LNCAP (cell line): ENCODE results near the gene RBM25.

ENCODE experiments used
- TF ChIP-seq, protein P1 (sequence below): fragments of 450-650 bp; IDR thresholded peaks from 2 replicates; pipeline ENCODE4 v1.5.1; 2017; ENCODE audit warnings: mild to moderate bottlenecking

Gene RBM25

DNA sequence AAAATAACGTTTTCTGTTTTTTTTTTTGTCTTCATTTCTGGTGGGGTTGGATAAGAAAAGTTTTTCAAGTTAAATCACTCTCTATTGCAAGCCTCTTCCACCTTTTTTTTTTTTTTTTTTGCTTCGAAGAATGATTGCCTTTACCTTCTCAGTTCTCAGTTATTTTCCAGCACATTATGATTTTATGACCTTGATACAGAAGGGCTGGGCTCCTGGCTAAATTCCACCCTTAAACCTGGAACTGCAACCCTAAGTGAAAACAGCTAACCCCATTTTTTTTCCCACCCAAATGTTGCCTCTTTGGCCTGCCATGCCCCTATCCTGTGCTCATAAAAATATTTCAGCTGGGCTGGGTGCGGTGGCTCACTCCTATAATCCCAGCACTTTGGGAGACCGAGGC lies 109.4 kb downstream of the RBM25 start:
- TF ChIP-seq, protein P1, sequence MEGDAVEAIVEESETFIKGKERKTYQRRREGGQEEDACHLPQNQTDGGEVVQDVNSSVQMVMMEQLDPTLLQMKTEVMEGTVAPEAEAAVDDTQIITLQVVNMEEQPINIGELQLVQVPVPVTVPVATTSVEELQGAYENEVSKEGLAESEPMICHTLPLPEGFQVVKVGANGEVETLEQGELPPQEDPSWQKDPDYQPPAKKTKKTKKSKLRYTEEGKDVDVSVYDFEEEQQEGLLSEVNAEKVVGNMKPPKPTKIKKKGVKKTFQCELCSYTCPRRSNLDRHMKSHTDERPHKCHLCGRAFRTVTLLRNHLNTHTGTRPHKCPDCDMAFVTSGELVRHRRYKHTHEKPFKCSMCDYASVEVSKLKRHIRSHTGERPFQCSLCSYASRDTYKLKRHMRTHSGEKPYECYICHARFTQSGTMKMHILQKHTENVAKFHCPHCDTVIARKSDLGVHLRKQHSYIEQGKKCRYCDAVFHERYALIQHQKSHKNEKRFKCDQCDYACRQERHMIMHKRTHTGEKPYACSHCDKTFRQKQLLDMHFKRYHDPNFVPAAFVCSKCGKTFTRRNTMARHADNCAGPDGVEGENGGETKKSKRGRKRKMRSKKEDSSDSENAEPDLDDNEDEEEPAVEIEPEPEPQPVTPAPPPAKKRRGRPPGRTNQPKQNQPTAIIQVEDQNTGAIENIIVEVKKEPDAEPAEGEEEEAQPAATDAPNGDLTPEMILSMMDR: no peak

DNA sequence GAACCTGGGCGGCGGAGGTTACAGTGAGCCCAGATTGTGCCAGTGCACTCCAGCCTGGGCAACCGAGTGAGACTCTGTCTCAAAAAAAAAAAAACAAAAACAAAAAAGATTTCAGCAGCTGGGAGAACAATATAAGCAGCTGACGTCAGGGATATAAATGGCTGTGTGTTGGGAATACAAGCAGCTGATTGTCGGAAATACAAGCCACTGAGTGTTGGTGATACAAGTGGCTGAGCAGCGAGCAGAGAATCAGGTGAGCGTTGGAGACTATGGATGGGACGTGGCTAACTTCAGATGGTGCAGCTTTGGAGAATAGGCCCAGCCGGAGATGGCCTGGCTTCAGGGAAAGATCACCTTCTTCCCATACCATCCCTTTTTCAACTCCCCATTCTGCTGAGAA lies 109.9 kb downstream of the RBM25 start:
- TF ChIP-seq, protein P1: no peak

DNA sequence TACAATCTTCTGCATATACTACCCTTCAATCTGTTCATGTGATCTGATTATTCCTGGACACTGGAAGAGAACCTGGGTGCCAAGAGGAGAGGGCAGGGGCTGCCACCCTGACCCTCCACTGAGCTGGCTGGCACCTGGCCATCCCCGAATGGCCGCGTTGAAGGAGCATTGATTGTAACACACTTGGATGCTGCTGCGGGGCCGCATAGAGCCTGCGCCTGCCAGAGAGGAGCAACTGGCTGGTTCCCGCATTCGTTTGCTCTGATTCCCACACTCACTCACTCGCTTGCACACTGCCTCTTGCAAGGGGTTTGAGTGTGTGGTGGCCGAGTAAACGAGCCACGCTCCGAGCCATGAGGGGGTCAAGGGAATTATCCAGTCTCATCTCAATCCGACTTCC lies 110.4 kb downstream of the RBM25 start:
- TF ChIP-seq, protein P1: no peak

DNA sequence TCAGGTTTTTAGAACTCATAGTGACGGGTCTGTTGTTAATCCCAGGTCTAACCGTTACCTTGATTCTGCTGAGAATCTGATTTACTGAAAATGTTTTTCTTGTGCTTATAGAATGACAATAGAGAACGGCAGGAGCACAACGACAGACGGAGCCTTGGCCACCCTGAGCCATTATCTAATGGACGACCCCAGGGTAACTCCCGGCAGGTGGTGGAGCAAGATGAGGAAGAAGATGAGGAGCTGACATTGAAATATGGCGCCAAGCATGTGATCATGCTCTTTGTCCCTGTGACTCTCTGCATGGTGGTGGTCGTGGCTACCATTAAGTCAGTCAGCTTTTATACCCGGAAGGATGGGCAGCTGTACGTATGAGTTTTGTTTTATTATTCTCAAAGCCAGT lies 112.4 kb downstream of the RBM25 start:
- TF ChIP-seq, protein P1: no peak

DNA sequence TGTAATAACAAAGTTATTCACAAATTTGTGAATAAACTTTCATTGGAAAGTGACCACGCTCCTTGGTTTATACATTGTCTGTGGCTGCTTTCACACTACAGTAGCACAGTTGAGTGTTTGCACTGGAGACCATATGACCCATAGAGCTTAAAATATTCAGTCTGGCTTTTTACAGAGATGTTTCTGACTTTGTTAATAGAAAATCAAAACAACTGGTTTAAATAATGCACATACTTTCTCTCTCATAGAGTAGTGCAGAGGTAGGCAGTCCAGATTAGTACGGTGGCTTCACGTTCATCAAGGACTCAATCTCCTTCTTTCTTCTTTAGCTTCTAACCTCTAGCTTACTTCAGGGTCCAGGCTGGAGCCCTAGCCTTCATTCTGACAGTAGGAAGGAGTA lies 114.2 kb downstream of the RBM25 start:
- TF ChIP-seq, protein P1: no peak

DNA sequence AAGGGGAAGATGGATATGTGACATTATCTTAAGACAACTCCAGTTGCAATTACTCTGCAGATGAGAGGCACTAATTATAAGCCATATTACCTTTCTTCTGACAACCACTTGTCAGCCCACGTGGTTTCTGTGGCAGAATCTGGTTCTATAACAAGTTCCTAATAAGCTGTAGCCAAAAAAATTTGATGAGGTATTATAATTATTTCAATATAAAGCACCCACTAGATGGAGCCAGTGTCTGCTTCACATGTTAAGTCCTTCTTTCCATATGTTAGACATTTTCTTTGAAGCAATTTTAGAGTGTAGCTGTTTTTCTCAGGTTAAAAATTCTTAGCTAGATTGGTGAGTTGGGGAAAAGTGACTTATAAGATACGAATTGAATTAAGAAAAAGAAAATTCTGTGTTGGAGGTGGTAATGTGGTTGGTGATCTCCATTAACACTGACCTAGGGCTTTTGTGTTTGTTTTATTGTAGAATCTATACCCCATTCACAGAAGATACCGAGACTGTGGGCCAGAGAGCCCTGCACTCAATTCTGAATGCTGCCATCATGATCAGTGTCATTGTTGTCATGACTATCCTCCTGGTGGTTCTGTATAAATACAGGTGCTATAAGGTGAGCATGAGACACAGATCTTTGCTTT lies 114.9 kb downstream of the RBM25 start:
- TF ChIP-seq, protein P1: peak; percentile 67
